Upper lobe of left lung (tissue), 4 donors: ENCODE measurements around the gene MYADML2.

Source experiments
- EP300 ChIP-seq, 4 donors: sonication (generic); formaldehyde crosslinking; IDR thresholded peaks; one replicate each; pipeline ENCODE4 v1.5.1; 2017; ENCODE audit warnings: antibody characterized with exemption in 4 of 4, control low read depth in 2 of 4
- POLR2A ChIP-seq, 4 donors: fragments of 450-650 bp; IDR thresholded peaks; one replicate each; pipeline ENCODE4 v1.5.1; 2016 to 2017; ENCODE audit warnings: antibody characterized with exemption in 4 of 4, mild to moderate bottlenecking in 2 of 4
- POLR2AphosphoS5 ChIP-seq, 2 donors: sonication (generic); formaldehyde crosslinking; IDR thresholded peaks; one replicate each; pipeline ENCODE4 v1.5.1; 2017; ENCODE audit warnings: antibody characterized with exemption in 2 of 2
- TF ChIP-seq, protein P1 (sequence below), 6 experiments: fragments of 450-650 bp in 4 of 6; fragments of 200-600 bp in 2 of 6; sonication (generic) in 2 of 6; IDR thresholded peaks; one replicate each; pipeline ENCODE4 v1.5.1; 2016 to 2019; ENCODE audit warnings: antibody characterized with exemption in 6 of 6

DNA sequence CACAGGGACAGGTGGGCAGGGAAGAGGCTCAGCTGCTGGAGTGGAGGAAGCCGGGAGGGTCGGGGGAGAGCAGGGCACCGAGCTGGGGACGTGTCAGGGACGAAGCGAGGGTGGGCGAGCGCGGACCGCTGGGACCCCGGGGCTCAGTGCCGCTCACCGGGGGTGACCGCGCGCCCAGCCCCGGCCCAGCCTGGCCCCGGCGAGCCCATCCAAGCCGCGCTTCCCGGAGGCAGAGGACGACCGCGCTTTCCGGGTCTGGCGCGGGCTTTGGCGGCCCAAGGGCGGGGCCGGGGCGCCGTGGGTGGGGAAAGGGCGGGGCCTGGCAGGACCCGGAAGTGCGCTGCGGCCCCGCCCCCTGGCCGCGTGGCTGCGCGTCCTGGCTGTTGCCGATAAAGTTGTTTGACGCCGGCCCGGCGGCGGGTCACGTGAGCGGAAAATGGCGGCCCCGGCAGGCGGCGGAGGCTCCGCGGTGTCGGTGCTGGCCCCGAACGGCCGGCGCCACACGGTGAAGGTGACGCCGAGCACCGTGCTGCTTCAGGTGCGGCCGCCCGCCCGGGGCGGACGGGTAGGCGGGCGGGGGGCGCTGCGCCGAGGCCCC, 30.3 kb upstream of the MYADML2 start, which contains the start of gene ASPSCR1:
- TF ChIP-seq, protein P1, sequence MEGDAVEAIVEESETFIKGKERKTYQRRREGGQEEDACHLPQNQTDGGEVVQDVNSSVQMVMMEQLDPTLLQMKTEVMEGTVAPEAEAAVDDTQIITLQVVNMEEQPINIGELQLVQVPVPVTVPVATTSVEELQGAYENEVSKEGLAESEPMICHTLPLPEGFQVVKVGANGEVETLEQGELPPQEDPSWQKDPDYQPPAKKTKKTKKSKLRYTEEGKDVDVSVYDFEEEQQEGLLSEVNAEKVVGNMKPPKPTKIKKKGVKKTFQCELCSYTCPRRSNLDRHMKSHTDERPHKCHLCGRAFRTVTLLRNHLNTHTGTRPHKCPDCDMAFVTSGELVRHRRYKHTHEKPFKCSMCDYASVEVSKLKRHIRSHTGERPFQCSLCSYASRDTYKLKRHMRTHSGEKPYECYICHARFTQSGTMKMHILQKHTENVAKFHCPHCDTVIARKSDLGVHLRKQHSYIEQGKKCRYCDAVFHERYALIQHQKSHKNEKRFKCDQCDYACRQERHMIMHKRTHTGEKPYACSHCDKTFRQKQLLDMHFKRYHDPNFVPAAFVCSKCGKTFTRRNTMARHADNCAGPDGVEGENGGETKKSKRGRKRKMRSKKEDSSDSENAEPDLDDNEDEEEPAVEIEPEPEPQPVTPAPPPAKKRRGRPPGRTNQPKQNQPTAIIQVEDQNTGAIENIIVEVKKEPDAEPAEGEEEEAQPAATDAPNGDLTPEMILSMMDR (IDR thresholded peaks at IDR 0.05) = no peak
- TF ChIP-seq EP300 (IDR thresholded peaks at IDR 0.05) = peak in 1 of 4 donors; percentile 51
- peak in 3 of 4 donors; percentile 58 to 93 (median 87) for TF ChIP-seq POLR2A (IDR thresholded peaks at IDR 0.05)
- peak; percentile 84 to 88 for TF ChIP-seq POLR2AphosphoS5 (IDR thresholded peaks at IDR 0.05)
